PC-3 (cell line): ENCODE results near the gene SNAI3. TPM values are rescaled to one million over a fixed set of nuclear protein-coding genes. Genes with fewer than 3 reads are reported as not detected.

Experiments used
- ATAC-seq: fragments of 200-7000 bp; cut with Tn5 transposase; 2 replicates; pipeline ENCODE4 v1.9.1; 2020; ENCODE audit warnings: mild to moderate bottlenecking, moderate library complexity
- BruUV-seq: library from RNA; stranded (reverse); fragments of 400-500 nt; replicated peaks from 2 replicates; lab custom pipeline; 2021; lab: Mats Ljungman, UMichigan
- CTCF ChIA-PET: fragments of 300-600 bp; sonication (Branson Sonifier 250); formaldehyde crosslinking; loops from one replicate; lab custom pipeline; 2022; ENCODE audit warnings: antibody characterized with exemption; lab: Charles Lee
- POLR2A ChIA-PET: fragments of 300-600 bp; sonication (Branson Sonifier 250); formaldehyde crosslinking; loops from one replicate; lab custom pipeline; 2022; ENCODE audit warnings: antibody characterized with exemption; ENCODE audit not compliant: unreplicated experiment; lab: Charles Lee
- DNase-seq: peaks from one replicate; pipeline ENCODE4 v3.0.0-alpha.2; 2015
- H2AFZ ChIP-seq: fragments of 300-600 bp; sonication (generic); 2 replicates; pipeline ENCODE4 v1.6.0; 2016; ENCODE audit warnings: antibody characterized with exemption, low read length
- H3F3A ChIP-seq: fragments of 300-600 bp; sonication (generic); one replicate; pipeline ENCODE4 v1.6.0; 2017; ENCODE audit warnings: antibody characterized with exemption, low read length, control low read depth, mild to moderate bottlenecking; ENCODE audit not compliant: unreplicated experiment
- H3K27ac ChIP-seq: fragments of 300-600 bp; sonication (generic); 2 replicates; pipeline ENCODE4 v1.5.1; 2016; ENCODE audit warnings: mild to moderate bottlenecking, low read length
- H3K27me3 ChIP-seq: fragments of 300-600 bp; sonication (generic); 2 replicates; pipeline ENCODE4 v1.6.1; 2016; ENCODE audit warnings: low read length, mixed read lengths
- H3K36me3 ChIP-seq: fragments of 300-600 bp; sonication (generic); 2 replicates; pipeline ENCODE4 v1.6.1; 2016; ENCODE audit warnings: low read depth, mixed run types, low read length, mixed read lengths
- H3K4me1 ChIP-seq: fragments of 300-600 bp; sonication (generic); 2 replicates; pipeline ENCODE4 v1.5.1; 2016; ENCODE audit warnings: low read length; ENCODE audit not compliant: insufficient read depth
- H3K4me2 ChIP-seq: fragments of 300-600 bp; sonication (generic); 2 replicates; pipeline ENCODE4 v1.6.0; 2016; ENCODE audit warnings: low read length
- H3K4me3 ChIP-seq: fragments of 300-600 bp; sonication (generic); 2 replicates; pipeline ENCODE4 v1.5.1; 2016; ENCODE audit warnings: mild to moderate bottlenecking, low read length, mixed read lengths
- H3K79me2 ChIP-seq: fragments of 300-600 bp; sonication (generic); 2 replicates; pipeline ENCODE4 v1.6.1; 2017; ENCODE audit warnings: low read length, mixed read lengths
- H3K9ac ChIP-seq: fragments of 300-600 bp; sonication (generic); 2 replicates; pipeline ENCODE4 v1.6.0; 2016; ENCODE audit warnings: mild to moderate bottlenecking, low read length
- H3K9me2 ChIP-seq: fragments of 300-600 bp; sonication (generic); replicated peaks from 2 replicates; pipeline ENCODE4 v1.6.1; 2016; ENCODE audit warnings: mixed run types, low read length, mixed read lengths
- H3K9me3 ChIP-seq: fragments of 300-600 bp; sonication (generic); 2 replicates; pipeline ENCODE4 v1.6.1; 2016; ENCODE audit warnings: low read length, mixed read lengths
- H4K20me1 ChIP-seq: fragments of 300-600 bp; sonication (generic); 2 replicates; pipeline ENCODE4 v1.6.1; 2016; ENCODE audit warnings: low read length, mixed read lengths
- CTCF ChIP-seq: fragments of 300-600 bp; sonication (generic); conservative IDR thresholded peaks from 2 replicates; pipeline ENCODE4 v1.5.1; 2017; ENCODE audit warnings: antibody characterized with exemption, low read depth, mild to moderate bottlenecking, low read length
- EZH2 ChIP-seq: fragments of 300-600 bp; sonication (generic); IDR thresholded peaks from one replicate; pipeline ENCODE4 v1.6.1; 2017; ENCODE audit warnings: antibody characterized with exemption, mild to moderate bottlenecking, low read length; ENCODE audit not compliant: unreplicated experiment
- EZH2phosphoT487 ChIP-seq: fragments of 300-600 bp; sonication (generic); IDR thresholded peaks from 2 replicates; pipeline ENCODE4 v1.6.1; 2018; ENCODE audit warnings: mild to moderate bottlenecking, antibody characterized with exemption, low read length, borderline replicate concordance
- intact Hi-C: fragments of 100-400 bp; cut with micrococcal nuclease; formaldehyde crosslinking; loops from 2 replicates; pipeline ENCODE4 v1.9.0; 2023
- total RNA-seq: library from RNA; depleted of rRNA; stranded (reverse); fragments of >200 nt; gene quantifications from 2 replicates; pipeline ENCODE4 v1.2.3, GENCODE V29; 2014

Gene SNAI3
- total RNA-seq, 1 experiment from 2014 or later = 0.22 TPM

GRCh38 chr16:88645941-88646340 is 40.4 kb downstream of the SNAI3 start:
- Histone ChIP-seq H3F3A (no peaks in the 10 kb centered on the region), H3K4me2 (no peak overlapping the region), H3K36me3 (no peaks in the 10 kb centered on the region), H3K9me3 (no peaks in the 10 kb centered on the region), H3K79me2 (no peaks in the 10 kb centered on the region), H3K27me3 (no peaks in the 10 kb centered on the region), H4K20me1 (no peaks in the 10 kb centered on the region), H2AFZ (no peak overlapping the region), H3K9ac (no peak overlapping the region), H3K4me1 (no peaks in the 10 kb centered on the region), H3K27ac (no peak overlapping the region), H3K4me3 (no peak overlapping the region), H3K9me2 (no peaks in the 10 kb centered on the region)
- CTCF ChIA-PET = no interaction called here
- TF ChIP-seq CTCF (no peak), EZH2 (no peak), EZH2phosphoT487 (no peak)
- no peak for DNase-seq
- POLR2A ChIA-PET = no interaction called here
- no TSS peak for BruUV-seq
- intact Hi-C loops = no loop called here
- no peak for ATAC-seq

- Histone ChIP-seq H3K4me3 (no peak overlapping the region), H2AFZ (no peak overlapping the region), H4K20me1 (no peaks in the 10 kb centered on the region), H3K36me3 (no peaks in the 10 kb centered on the region), H3K9me2 (no peaks in the 10 kb centered on the region), H3K4me2 (no peak overlapping the region), H3K4me1 (no peaks in the 10 kb centered on the region), H3K9ac (no peak overlapping the region), H3K9me3 (no peaks in the 10 kb centered on the region), H3F3A (no peaks in the 10 kb centered on the region), H3K79me2 (no peaks in the 10 kb centered on the region), H3K27ac (no peak overlapping the region), H3K27me3 (no peaks in the 10 kb centered on the region)
- ATAC-seq = no peak
- BruUV-seq = no TSS peak
- CTCF ChIA-PET = no interaction called here
- TF ChIP-seq EZH2phosphoT487 (no peak), EZH2 (no peak), CTCF (no peak)
- no peak for DNase-seq
- intact Hi-C loops = no loop called here
- POLR2A ChIA-PET = no interaction called here
Observed at GRCh38 chr16:88645455-88645854, 40.9 kb downstream of the SNAI3 start.

- H2AFZ ChIP-seq = no peak overlapping the region
- H3F3A ChIP-seq = no peaks in the 10 kb centered on the region
- H3K79me2 ChIP-seq = no peaks in the 10 kb centered on the region
- H3K36me3 ChIP-seq = no peaks in the 10 kb centered on the region
- ChIA-PET CTCF (no interaction called here), POLR2A (no interaction called here)
- H3K4me3 ChIP-seq = no peak overlapping the region
- no TSS peak for BruUV-seq
- H3K4me2 ChIP-seq = no peak overlapping the region
- no peak overlapping the region for H3K27ac ChIP-seq
- H3K9ac ChIP-seq = no peak overlapping the region
- 0 out of 2 replicates have a peak, but pooled peaks cover under 1% of the 10 kb centered on the region for H3K4me1 ChIP-seq
- DNase-seq (no peak), ATAC-seq (no peak)
- intact Hi-C loops = no loop called here
- H3K27me3 ChIP-seq = no peaks in the 10 kb centered on the region
- no peaks in the 10 kb centered on the region for H3K9me3 ChIP-seq
- no peaks in the 10 kb centered on the region for H4K20me1 ChIP-seq
- no peaks in the 10 kb centered on the region for H3K9me2 ChIP-seq
- no peak for TF ChIP-seq EZH2phosphoT487
- no peak for TF ChIP-seq CTCF
- no peak for TF ChIP-seq EZH2
Observed at GRCh38 chr16:88643644-88643932, 42.7 kb downstream of the SNAI3 start.
